ENCODE results near the gene ERBB4. TPM values are rescaled to one million over a fixed set of nuclear protein-coding genes. Genes with fewer than 3 reads are reported as not detected.

The ERBB4 gene
- total and polyA plus RNA-seq, 2 of the 8 experiments (the other 6 are each of a cell fraction or from before 2014, with no cell fraction given): 0.34 to 1.3 TPM

DNA sequence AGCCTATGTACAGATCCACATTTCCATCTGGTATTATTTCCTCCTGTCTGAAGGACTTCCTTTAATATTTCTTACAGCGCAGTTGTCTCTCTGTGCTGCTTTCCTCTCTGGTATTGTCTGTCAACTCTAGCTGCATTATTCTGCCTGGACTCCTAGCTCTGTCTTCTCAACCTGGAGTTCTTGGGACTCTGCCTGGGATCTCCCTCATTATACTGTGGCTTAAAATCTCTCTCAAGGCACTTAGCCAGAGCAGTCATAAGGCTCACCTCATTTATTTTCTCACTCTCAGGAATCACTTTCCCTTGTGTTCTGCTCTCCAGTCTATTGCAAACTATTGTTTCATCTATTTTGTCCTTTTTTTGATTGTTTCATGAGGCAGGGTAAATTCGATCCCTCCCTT lies 850.4 kb downstream of the ERBB4 start:
- H3K79me2 ChIP-seq (ENCODE audit: control insufficient read depth in 1 of 2, insufficient read depth in 2 of 2, low read length in 2 of 2): no peaks in the 10 kb centered on the region
- no peak overlapping the region for H4K91ac ChIP-seq (replicated peaks; ENCODE audit: insufficient read length, low read length)
- H3K79me1 ChIP-seq (ENCODE audit: low read depth, low read length): no peaks in the 10 kb centered on the region
- H4K5ac ChIP-seq (ENCODE audit: insufficient read length, low read depth, low read length): no peak overlapping the region
- no peak overlapping the region for H3K23ac ChIP-seq (ENCODE audit: insufficient read length)
- H4K8ac ChIP-seq (ENCODE audit: extremely low read depth, insufficient read depth, low read length): no peak overlapping the region
- no peak overlapping the region for H2BK5ac ChIP-seq (ENCODE audit: low read depth, low read length)
- no peaks in the 10 kb centered on the region for H3K23me2 ChIP-seq (ENCODE audit: low read depth, low read length)
- H3K27ac ChIP-seq (ENCODE audit: low read depth, low read length): no peak overlapping the region
- no peak overlapping the region for H3K4ac ChIP-seq (replicated peaks; ENCODE audit: insufficient read length, low read depth, low read length)
- H3K4me2 ChIP-seq (ENCODE audit: insufficient read depth in 1 of 2, low read depth in 2 of 2, low read length in 2 of 2): no peak overlapping the region
- H3K36me3 ChIP-seq (ENCODE audit: control insufficient read depth in 2 of 4, insufficient read depth in 4 of 4, low read length in 3 of 4): no peaks in the 10 kb centered on the region
- H2AFZ ChIP-seq (ENCODE audit: low read length): no peak overlapping the region
- H3K18ac ChIP-seq (ENCODE audit: extremely low read depth, low read length): no peak overlapping the region
- H2BK15ac ChIP-seq (ENCODE audit: low read length): no peak overlapping the region
- H3K4me3 ChIP-seq (ENCODE audit: extremely low read depth in 1 of 4, insufficient read depth in 2 of 4, low read depth in 3 of 4, low read length in 4 of 4): no peak overlapping the region
- no peak overlapping the region for H2AK5ac ChIP-seq (ENCODE audit: low read depth, low read length)
- CTCF ChIA-PET (ENCODE audit: partially characterized antibody): no interaction called here
- H4K20me1 ChIP-seq (replicated peaks in 1 of 2; ENCODE audit: control insufficient read depth in 1 of 2, insufficient read depth in 2 of 2, low read length in 2 of 2): no peaks in the 10 kb centered on the region
- H3K56ac ChIP-seq (replicated peaks; ENCODE audit: insufficient read length, low read depth, low read length): no peak overlapping the region
- DNase-seq (ENCODE audit: low read depth in 1 of 2, low spot score in 2 of 2) (no peak), FAIRE-seq (no peak)
- peaks cover 0 to 5% of the 10 kb centered on the region in 2 experiments; a peak in 1 of 4 replicates for H3K9me3 ChIP-seq (ENCODE audit: insufficient read depth in 2 of 2, low read depth in 1 of 2, low read length in 1 of 2)
- H3K4me1 ChIP-seq (replicated peaks in 1 of 4; ENCODE audit: control insufficient read depth in 3 of 4, insufficient read depth in 4 of 4, low read length in 3 of 4): no peaks in the 10 kb centered on the region
- H3K27me3 ChIP-seq (replicated peaks in 1 of 4; ENCODE audit: control insufficient read depth in 3 of 4, extremely low read depth in 1 of 4, insufficient read depth in 3 of 4, low read length in 3 of 4): no peaks in the 10 kb centered on the region
- H2BK120ac ChIP-seq (replicated peaks; ENCODE audit: low read depth, low read length): no peak overlapping the region
- H2BK20ac ChIP-seq (ENCODE audit: low read length): no peak overlapping the region
- WGBS, 2 experiments (ENCODE audit: extremely low coverage in 1 of 2, insufficient coverage in 1 of 2, insufficient read length in 1 of 2, insufficient replicate concordance in 2 of 2, low coverage in 1 of 2, low lambda C conversion rate in 2 of 2, missing lambda C conversion rate in 1 of 2): 94% methylated on average over 2 of the region's 2 CpGs; no CpG with 5 or more reads in 1 of the 2 experiments
- H3K14ac ChIP-seq (ENCODE audit: insufficient read length): no peak overlapping the region
- H2BK12ac ChIP-seq (ENCODE audit: low read depth, low read length): no peak overlapping the region
- POLR2A ChIA-PET (ENCODE audit: partially characterized antibody): no interaction called here
- H3K9ac ChIP-seq (replicated peaks in 1 of 4; ENCODE audit: extremely low read depth in 1 of 4, low read depth in 3 of 4, low read length in 3 of 4): no peak overlapping the region
- TF ChIP-seq ASH2L (IDR thresholded peaks at IDR 0.05; ENCODE audit: low read length): no peak
- TF ChIP-seq RNF2 (IDR thresholded peaks at IDR 0.05; ENCODE audit: borderline replicate concordance, low read depth, low read length, missing control alignments, poor library complexity, severe bottlenecking): no peak
- no peak for TF ChIP-seq HDAC2 (IDR thresholded peaks at IDR 0.05; ENCODE audit: borderline replicate concordance in 1 of 2, low read depth in 2 of 2, low read length in 2 of 2)
- no peak for TF ChIP-seq MAFK (IDR thresholded peaks at IDR 0.05; ENCODE audit: low read depth, low read length)
- TF ChIP-seq, protein P1, sequence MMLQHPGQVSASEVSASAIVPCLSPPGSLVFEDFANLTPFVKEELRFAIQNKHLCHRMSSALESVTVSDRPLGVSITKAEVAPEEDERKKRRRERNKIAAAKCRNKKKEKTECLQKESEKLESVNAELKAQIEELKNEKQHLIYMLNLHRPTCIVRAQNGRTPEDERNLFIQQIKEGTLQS (IDR thresholded peaks at IDR 0.05; ENCODE audit: insufficient read depth, low read depth, low read length): no peak
- no peak for TF ChIP-seq CBX8 (IDR thresholded peaks at IDR 0.05; ENCODE audit: borderline replicate concordance, low read depth, low read length)
- TF ChIP-seq SP2 (IDR thresholded peaks at IDR 0.05; ENCODE audit: low read length): no peak
- TF ChIP-seq BCL11A (IDR thresholded peaks at IDR 0.05; ENCODE audit: low read depth in 2 of 2, low read length in 2 of 2): no peak
